Activated CD4-positive, alpha-beta T cell treated with anti-CD3 and anti-CD28 coated beads, Interleukin-2, amount 50 U/mL, for 24 hours (primary cell): ENCODE measurements around the gene FRG2B.
"Not testable (repeated sequence)": the region's sequence is repeated elsewhere in the genome, so short reads cannot be mapped to it uniquely, and the experiment has no call there.

Source experiments
- DNase-seq, 2 donors: peaks; one replicate each; pipeline ENCODE4 v3.0.0-alpha.2; 2020; ENCODE audit warnings: low read depth in 1 of 2, low spot score in 1 of 2

The FRG2B gene

DNA sequence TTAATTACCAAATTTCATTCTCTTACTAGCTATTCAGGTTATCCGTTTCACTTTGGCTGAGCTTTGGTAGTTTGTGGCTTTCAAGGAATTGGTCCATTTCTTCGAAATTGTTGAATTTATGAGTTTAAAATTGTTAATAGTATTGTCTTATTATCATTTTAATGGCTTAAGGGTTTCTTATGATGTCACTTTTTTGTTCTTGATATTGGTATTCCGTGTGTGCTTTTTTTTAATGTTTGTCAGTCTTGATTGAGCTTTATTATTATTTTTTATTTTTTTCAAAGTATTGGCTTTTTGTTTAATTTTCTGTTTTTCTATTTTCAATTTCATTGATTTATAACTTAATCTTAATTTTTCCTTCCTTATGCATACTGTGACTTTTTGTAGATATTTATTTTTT, 25.9 kb downstream of the FRG2B start:
- DNase-seq: no peak

DNA sequence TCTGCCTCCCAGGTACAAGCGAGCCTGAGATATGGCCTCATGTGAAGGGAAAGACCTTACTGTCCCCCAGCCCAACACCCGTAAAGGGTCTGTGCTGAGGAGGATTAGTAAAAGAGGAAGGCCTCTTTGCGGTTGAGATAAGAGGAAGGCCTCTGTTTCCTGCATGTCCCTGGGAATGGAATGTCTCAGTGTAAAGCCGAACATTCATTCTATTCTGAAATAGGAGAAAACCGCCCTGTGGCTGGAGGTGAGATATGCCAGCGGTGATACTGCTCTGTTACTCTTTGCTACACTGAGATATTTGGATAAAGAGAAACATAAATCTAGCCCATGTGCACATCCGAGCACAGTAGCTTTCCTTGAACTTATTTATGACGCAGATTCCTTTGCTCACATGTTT, 26.7 kb downstream of the FRG2B start:
- DNase-seq: not testable (repeated sequence)

DNA sequence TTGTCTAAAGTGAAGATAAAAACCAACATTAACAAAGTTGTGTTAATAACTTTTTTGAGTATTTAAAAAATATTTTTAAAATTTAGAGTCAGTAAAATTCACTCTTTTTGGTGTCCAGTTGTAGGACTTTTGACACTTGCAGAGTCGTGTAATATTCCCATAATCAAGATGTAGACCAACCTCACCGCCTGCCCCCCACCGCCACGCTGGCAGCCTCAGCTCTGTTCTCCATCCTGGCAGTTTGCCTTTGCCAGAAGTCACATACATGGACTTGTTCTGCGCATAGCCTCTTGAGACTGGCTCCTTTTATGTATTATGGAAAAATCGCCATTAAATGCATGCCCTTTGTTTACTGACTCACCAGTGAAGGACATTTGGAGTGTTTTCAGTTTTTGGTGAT, 33.9 kb downstream of the FRG2B start:
- DNase-seq: no peak

DNA sequence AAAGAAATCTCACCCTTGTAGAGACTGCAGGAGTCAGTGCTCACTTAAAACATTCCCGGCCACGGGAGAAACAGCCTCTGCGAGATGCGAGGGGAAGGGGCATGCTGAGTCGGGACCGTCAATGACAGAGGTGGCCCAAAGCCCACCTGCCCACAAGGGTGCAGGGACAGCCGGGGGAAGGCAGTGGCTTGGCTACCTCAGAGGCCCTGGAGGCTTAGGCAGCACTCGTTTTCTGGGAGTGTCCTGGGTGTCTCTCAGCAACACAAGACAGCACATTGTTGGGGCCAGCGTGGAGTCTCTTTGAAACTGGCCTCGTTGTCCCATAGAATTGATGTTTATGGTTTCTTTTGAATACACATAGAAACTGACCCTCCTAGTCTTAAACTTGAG, 35.6 kb downstream of the FRG2B start:
- DNase-seq: no peak

DNA sequence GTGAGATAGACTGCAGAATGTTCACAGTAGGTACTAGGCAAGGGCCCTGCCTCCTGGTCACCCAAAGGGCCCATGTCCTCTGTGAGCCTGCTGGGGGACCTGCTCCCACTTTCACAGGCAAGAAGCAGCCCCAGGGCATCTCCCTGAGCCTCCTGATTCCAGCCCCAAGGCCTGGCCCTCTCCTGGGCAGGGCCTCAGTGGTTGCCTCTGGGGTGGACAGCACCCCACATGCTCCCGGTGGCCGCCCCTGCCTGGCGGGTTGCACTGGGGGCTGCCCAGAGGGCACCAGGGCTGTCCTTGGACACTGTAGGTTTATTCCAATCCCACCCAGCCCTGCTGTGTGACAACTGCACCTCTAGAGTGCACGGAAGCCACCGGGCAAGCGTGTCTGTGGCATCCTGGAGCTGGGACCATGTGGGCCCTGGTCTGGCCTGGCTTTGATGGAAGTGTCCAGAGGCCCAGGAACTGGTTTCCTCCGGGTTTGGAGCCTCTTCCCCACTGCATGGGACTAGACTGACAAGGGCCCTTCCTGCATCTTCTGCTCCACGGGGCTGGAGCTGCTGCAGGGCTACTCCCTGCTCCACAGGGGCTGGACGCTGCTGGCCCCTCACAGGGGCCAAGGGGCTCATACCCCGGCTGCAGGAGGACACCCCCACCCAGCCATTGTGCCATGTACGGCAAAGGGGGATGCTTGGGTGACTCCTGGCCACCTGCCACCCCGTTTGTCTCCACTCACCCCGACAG, 36.2 kb downstream of the FRG2B start:
- DNase-seq: no peak

DNA sequence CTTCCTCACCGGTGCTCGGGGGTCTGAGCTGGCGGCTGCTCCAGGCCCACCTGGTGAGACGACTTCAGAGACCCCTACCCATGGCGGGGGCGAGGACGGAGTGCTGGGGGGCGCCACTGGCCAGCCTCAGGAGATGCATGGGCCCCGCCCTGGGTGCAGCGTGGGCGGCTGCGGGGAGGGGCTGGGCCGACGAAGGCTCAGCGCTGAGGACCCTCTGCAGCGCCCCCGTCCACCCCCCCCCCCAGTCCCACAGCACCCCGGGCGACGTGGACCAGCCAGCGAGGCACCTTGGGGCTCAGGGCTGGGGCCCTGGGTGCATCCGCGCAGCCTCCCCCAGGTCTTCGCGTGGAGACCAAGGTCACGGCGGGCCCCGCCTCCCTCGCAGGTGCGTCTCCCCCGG, 49.6 kb downstream of the FRG2B start:
- DNase-seq: not testable (repeated sequence)
